Cardiac septum (tissue), 1 donor: Measurements from ENCODE around the gene SAMMSON. TPM values are rescaled to one million over a fixed set of nuclear protein-coding genes. Genes with fewer than 3 reads are reported as not detected.

ENCODE experiments used
- DNase-seq: peaks from one replicate; pipeline ENCODE4 v3.0.0-alpha.2; 2020; ENCODE audit warnings: low spot score
- intact Hi-C: fragments of 100-400 bp; cut with DNase I; formaldehyde crosslinking; loops from one replicate; pipeline ENCODE4 v1.14.0; 2022
- total RNA-seq: library from RNA; stranded (reverse); fragmentation: NEBNext Ultra II Directional; extraction: Animal tissue kit (Norgen Biotek cat#: 25700); gene quantifications from one replicate; pipeline ENCODE4 v1.2.1, GENCODE V29; 2021
- donor health status: DM: no; HTN: no; CAD: no.

The SAMMSON gene
- total RNA-seq, 1 donor from 2014 or later: 0.27 TPM

DNA sequence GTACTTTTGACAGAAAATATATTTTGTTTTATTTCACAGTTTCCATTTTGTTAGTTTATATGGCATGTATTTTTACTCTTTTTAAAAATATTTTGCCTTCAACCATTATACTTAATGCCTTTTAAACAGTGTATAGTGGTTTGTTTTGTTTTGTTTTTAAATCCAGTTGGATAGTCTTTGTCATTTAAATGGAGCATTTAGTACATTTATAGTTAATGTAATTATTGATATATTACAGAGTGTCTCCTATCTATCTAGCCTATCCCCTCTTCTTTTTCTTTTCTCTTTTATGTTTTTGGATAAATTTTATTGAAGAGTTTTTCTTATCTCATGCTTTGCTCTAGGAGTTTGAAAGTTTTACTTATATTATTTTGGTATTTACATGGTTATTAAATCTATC is 3.6 kb downstream of the SAMMSON start:
- intact Hi-C loops: no loop called here
- DNase-seq: no peak

DNA sequence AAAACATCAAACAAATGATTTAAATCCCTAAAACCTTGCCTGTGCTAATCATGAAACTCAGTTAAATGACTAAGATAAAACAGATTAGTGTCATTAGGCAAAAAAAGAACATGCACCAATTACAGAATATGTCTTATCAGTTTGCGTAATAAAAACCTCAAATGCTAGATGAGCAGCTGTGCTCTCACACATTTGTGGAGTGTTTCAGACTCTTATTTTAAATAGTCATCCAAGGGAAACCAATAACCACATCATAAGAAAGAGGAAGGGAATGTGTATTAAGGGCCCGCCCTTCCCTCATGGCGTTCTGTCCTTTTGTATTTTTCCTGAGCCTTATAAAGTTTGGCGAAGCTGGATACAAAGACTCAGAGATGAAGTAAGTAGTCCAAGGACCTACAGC is 6.6 kb downstream of the SAMMSON start:
- DNase-seq: no peak

GRCh38 chr3:70010346-70010745 is 10.8 kb downstream of the SAMMSON start:
- no peak for DNase-seq
- intact Hi-C loops: no loop called here

More for the DNA sequence above, 6.6 kb downstream of the SAMMSON start:
- intact Hi-C loops: no loop called here

DNA sequence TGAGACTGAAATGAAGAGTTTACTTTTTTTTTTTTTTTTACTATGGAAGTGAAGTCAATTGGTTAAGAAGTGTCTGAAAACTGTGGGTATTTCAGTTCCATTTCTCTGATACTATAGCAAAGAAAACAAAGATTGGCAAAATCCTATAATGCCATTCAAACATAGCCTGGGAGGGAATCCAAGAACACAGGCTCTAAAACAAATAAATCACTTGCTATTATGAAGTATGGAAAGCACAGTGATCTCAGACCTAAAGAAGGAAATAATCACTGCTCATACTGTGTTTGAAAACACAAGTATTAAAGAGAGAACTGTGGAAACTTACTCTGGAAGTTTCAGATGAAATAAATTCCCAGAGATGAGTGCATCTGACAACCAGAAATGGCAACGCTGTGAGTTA is 12.0 kb downstream of the SAMMSON start:
- DNase-seq: no peak
- intact Hi-C loops: no loop called here

GRCh38 chr3:70020906-70021660 is 21.6 kb downstream of the SAMMSON start:
- no peak for DNase-seq
- intact Hi-C loops: no loop called here

DNA sequence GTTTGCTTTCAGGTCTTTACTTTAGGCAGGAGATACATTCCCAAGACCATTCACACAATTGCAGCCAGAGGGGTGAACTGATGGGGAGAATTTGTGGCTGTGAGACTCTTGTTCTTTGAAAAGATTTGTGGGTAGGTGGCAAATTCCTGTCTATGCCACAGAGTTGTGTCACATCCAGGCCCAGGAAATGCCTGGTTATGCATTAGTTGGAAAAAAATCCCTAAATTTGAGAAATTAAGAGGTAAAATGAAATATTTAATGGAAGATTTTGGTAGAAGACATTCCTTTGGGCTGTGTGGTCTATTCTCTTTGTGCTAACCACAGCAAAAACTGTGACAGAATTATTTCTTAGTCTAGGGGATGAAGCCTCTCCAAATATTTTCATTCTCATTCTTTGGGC is 28.8 kb downstream of the SAMMSON start:
- intact Hi-C loops: no loop called here
- DNase-seq: no peak

DNA sequence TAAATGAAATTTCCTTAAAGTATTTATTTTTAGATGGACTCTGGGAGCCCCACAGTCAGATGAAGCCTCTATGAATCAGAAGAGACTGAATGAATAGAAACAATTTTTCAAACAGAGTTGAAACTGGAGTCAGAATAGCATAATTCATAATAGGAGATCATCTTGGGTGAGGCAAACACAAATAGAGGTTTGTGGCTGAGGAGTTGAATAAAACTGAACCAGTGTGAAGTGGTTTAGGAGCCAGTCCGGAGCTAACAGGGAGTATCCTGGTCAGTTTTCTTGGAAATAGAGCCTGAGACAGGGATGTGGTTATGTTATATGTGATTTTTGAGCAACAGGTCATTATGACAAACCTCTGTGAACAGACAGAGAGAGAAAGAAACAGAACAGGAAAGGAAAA is 39.2 kb downstream of the SAMMSON start:
- intact Hi-C loops: no loop called here

DNA sequence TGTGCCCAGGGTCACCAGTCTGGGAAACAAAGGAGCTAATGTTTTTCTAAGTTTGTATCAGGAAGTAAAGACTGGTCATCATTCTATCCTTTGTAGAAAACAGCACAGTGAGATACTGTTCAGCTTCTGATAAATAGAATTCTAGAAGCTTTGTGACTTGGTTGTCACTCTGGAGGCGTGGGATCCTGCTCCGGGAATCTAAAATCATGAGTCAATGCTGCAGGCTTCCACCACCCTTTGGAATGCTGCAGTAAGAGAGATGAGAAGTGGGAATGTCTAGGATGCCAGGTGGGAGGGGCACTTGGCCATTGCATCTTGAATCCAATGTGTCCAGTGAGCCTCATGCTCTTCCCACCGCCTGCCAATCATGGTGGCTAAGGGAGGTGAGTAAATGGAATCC is 40.9 kb downstream of the SAMMSON start:
- no peak for DNase-seq
- intact Hi-C loops: no loop called here

More for the DNA sequence above, 39.2 kb downstream of the SAMMSON start:
- DNase-seq: no peak

DNA sequence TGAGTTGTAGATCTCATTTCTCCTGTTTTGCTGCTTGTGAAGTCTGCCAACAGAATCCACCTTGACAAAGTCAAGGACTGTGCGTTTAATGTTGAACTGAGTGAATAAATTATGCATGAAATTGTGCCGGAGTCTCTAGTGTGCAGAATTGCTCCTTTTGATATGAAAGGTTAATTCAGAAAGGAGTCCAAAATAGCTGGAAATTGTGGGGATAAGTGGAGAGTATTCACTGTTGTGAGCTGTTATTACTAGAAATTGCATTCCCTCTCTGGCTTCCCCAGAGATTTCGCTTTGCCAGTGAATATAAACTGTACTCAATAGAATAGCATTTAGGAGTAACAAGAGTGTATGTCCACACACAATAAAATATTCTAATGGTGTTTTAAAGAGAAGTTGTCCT is 43.1 kb downstream of the SAMMSON start:
- DNase-seq: no peak
- intact Hi-C loops: no loop called here

GRCh38 chr3:70049761-70050160 is 50.2 kb downstream of the SAMMSON start:
- intact Hi-C loops: no loop called here
- DNase-seq: no peak

- DNase-seq: no peak
These were observed 53.8 kb downstream of the SAMMSON start for GRCh38 chr3:70053293-70053692.

DNA sequence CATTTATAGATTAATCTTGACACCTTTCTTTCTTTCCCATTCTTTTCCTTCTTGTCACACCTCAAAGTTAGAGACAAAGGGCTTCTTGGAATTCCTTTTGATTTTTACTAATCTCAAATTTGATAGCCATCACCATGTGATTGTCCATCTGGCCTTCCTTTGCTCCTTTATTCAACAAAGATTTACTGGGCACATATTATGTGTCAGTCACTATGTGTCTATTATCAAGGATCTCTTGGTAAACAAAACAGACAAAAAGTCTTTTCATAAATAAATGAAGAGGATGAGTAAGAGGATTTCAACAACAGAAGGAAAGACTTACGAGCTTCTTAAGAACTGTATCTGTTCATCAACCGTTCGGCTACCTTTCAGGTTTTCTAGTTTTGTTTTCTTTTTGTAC is 56.5 kb downstream of the SAMMSON start:
- DNase-seq: no peak
- intact Hi-C loops: no loop called here

More at GRCh38 chr3:70053293-70053692, 53.8 kb downstream of the SAMMSON start:
- intact Hi-C loops: no loop called here

DNA sequence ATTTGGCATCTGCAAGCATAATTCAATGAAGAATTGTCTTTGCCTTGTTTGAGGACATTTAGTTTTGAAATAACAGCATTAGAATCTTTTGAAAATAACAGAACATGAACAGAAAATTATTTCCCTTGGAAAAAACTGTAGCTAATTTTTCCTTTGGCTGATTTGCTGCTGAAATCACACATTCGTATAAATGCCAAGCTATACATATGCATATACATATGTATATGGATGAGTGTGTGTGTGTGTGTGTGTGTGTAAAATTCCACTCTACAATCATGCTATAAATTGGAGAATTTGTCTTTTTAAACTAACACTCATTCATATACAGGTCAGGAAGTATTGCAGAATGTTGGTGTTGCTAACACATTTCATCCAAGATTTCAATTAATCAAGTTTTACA is 57.9 kb downstream of the SAMMSON start:
- intact Hi-C loops: no loop called here
- no peak for DNase-seq

- DNase-seq: no peak
- intact Hi-C loops: loop anchor here (10.0 kb wide), 1 partner anchor 1594 kb away; no protein-coding TSS in a partner anchor
These were observed 61.6 kb downstream of the SAMMSON start for GRCh38 chr3:70061096-70061495.

GRCh38 chr3:70064194-70064779 is 64.8 kb downstream of the SAMMSON start:
- intact Hi-C loops: loop anchor here (2.0 to 10.0 kb wide), 2 partner anchors 295 to 1591 kb away; no protein-coding TSS in a partner anchor
- DNase-seq: no peak

DNA sequence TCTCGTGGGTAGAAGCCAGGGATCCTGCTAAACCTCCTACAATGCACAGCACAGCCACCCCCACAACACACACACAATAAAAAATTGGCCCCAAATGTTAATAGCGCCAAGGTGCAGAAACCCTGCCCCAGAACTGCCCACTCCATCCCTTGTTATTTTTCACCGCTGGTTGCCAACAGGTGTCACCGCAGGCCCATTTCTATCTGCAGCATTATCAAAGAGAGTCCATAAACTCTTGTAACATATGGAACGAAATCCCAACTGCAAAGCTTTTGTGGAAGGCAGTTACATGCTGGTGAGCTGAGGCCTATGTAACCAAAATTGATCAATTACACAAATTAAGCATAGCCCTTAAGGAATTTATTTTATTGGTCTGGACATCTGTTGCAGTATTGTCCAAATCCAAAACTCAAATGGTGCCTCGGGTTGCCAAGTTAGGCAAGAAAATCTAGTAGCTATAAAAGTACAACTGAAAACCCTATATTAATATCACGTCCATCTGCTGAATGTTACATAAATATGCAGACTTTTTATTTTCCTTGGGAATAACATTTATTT is 66.2 kb downstream of the SAMMSON start:
- intact Hi-C loops: loop anchor here (2.0 to 10.0 kb wide), 2 partner anchors 293 to 1589 kb away; no protein-coding TSS in a partner anchor
- DNase-seq: no peak

- intact Hi-C loops: loop anchor here (10.0 kb wide), 1 partner anchor 1587 kb away; no protein-coding TSS in a partner anchor
- DNase-seq: no peak
These were observed 68.5 kb downstream of the SAMMSON start for GRCh38 chr3:70067860-70068521.

DNA sequence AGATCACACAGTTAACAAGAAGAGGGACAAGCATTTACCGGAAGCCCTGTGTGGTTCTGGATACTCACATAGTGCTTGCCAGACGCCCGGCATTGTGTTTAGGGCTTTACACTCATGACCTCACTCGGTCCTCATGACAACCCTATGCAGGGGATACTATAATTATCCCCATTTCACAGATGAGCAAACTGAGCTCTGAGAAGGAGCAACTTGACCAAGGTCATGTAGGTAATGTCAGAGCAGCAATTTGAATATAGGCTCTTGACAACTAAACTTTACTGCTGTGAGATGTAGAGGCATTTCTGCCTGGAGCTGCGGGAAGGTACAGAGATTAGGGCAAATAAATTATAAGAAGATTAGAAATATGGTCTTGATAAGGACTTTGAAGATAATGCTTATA is 70.0 kb downstream of the SAMMSON start:
- no peak for DNase-seq
- intact Hi-C loops: loop anchor here (10.0 kb wide), 1 partner anchor 1585 kb away; no protein-coding TSS in a partner anchor

- intact Hi-C loops: no loop called here
- DNase-seq: no peak
These were observed 71.6 kb downstream of the SAMMSON start for GRCh38 chr3:70071138-70071537.

- intact Hi-C loops: no loop called here
- no peak for DNase-seq
These were observed 72.6 kb downstream of the SAMMSON start for GRCh38 chr3:70072180-70072579.
